Karpas-422 (cell line): ENCODE results near the gene TSG101. TPM values are rescaled to one million over a fixed set of nuclear protein-coding genes. Genes with fewer than 3 reads are reported as not detected.

Experiments
- DNase-seq: peaks from one replicate; pipeline ENCODE4 v3.0.0-alpha.2; 2015
- H2AFZ ChIP-seq: fragments of 200-600 bp; sonication (generic); 2 replicates; pipeline ENCODE4 v1.6.1; 2014; ENCODE audit warnings: antibody characterized with exemption, low read length, mixed read lengths
- H3K27ac ChIP-seq: fragments of 200-600 bp; sonication (generic); 2 replicates; pipeline ENCODE4 v1.5.1; 2014; ENCODE audit warnings: mild to moderate bottlenecking, low read length, moderate library complexity
- H3K27me3 ChIP-seq: fragments of 200-600 bp; sonication (generic); 2 replicates; pipeline ENCODE4 v1.6.1; 2014; ENCODE audit warnings: low read length, mixed read lengths
- H3K36me3 ChIP-seq: fragments of 200-600 bp; sonication (generic); 2 replicates; pipeline ENCODE4 v1.6.1; 2014; ENCODE audit warnings: low read length, mixed read lengths; ENCODE audit not compliant: insufficient read depth
- H3K4me1 ChIP-seq: fragments of 200-600 bp; sonication (generic); 2 replicates; pipeline ENCODE4 v1.6.1; 2014; ENCODE audit warnings: mild to moderate bottlenecking, low read length, mixed read lengths
- H3K4me2 ChIP-seq: fragments of 200-600 bp; sonication (generic); 2 replicates; pipeline ENCODE4 v1.6.1; 2014; ENCODE audit warnings: low read length, low read depth, mild to moderate bottlenecking; ENCODE audit not compliant: poor library complexity, severe bottlenecking
- H3K4me3 ChIP-seq: fragments of 200-600 bp; sonication (generic); 2 replicates; pipeline ENCODE4 v1.5.1; 2014; ENCODE audit warnings: mild to moderate bottlenecking, antibody characterized with exemption, low read length, mixed read lengths
- H3K79me2 ChIP-seq: fragments of 200-600 bp; sonication (generic); 2 replicates; pipeline ENCODE4 v1.6.1; 2014; ENCODE audit warnings: mild to moderate bottlenecking, low read length, mixed read lengths
- H3K9ac ChIP-seq: fragments of 200-600 bp; sonication (generic); 2 replicates; pipeline ENCODE4 v1.6.0; 2014; ENCODE audit warnings: low read length
- H3K9me2 ChIP-seq: fragments of 200-600 bp; sonication (generic), shearing (Covaris generic); replicated peaks from 2 replicates; pipeline ENCODE4 v1.6.0; 2014; ENCODE audit warnings: mild to moderate bottlenecking, low read length, moderate library complexity; ENCODE audit not compliant: insufficient read depth
- H3K9me3 ChIP-seq: fragments of 300-700, 200-600 bp; sonication (generic); 2 replicates; pipeline ENCODE4 v1.6.1; 2014; ENCODE audit warnings: low read length, mixed read lengths
- H4K20me1 ChIP-seq: fragments of 200-600 bp; sonication (generic); 2 replicates; pipeline ENCODE4 v1.6.1; 2014; ENCODE audit warnings: mild to moderate bottlenecking, antibody characterized with exemption, low read length, low read depth; ENCODE audit not compliant: insufficient read depth
- total RNA-seq: library from RNA; depleted of rRNA; stranded (reverse); fragments of >200 nt; shearing (Covaris generic); gene quantifications from 2 replicates; pipeline ENCODE4 v1.2.3, GENCODE V29; 2014; ENCODE audit warnings: low replicate concordance; rRNA removed

TSG101 gene
- total RNA-seq, 1 experiment from 2014 or later = 105 TPM

GRCh38 chr11:18449251-18449650 lies 77.5 kb downstream of the TSG101 start:
- Histone ChIP-seq H3K9me3 (no peaks in the 10 kb centered on the region), H4K20me1 (no peaks in the 10 kb centered on the region), H3K9ac (no peak overlapping the region), H3K27ac (no peak overlapping the region), H3K36me3 (no peaks in the 10 kb centered on the region), H3K4me1 (peaks cover 8% of the 10 kb centered on the region), H3K4me3 (no peak overlapping the region), H3K79me2 (no peaks in the 10 kb centered on the region), H3K9me2 (no peaks in the 10 kb centered on the region), H2AFZ (no peak overlapping the region), H3K27me3 (no peaks in the 10 kb centered on the region), H3K4me2 (no peak overlapping the region)
- DNase-seq = no peak

- H3K27me3 ChIP-seq = no peaks in the 10 kb centered on the region
- H3K9me3 ChIP-seq = no peaks in the 10 kb centered on the region
- no peak overlapping the region for H3K4me2 ChIP-seq
- H3K9ac ChIP-seq = no peak overlapping the region
- H3K4me3 ChIP-seq = no peak overlapping the region
- H3K27ac ChIP-seq = no peak overlapping the region
- no peaks in the 10 kb centered on the region for H3K79me2 ChIP-seq
- no peak for DNase-seq
- H3K4me1 ChIP-seq = peaks cover 5% of the 10 kb centered on the region
- H3K36me3 ChIP-seq = no peaks in the 10 kb centered on the region
- H4K20me1 ChIP-seq = no peaks in the 10 kb centered on the region
- no peaks in the 10 kb centered on the region for H3K9me2 ChIP-seq
- H2AFZ ChIP-seq = no peak overlapping the region
Observed at GRCh38 chr11:18438691-18439090, 88.1 kb downstream of the TSG101 start.

Other genes starting within 250 kb of the TSG101 start
- 31.2 and 44.2 TPM in 2 replicates for gene HPS5, start 204.8 kb downstream of the TSG101 start, total RNA-seq
- 46.3 and 81.5 TPM in 2 replicates for gene GTF2H1, start 204.4 kb downstream of the TSG101 start, total RNA-seq
- gene LDHA, start 132.4 kb downstream of the TSG101 start, total RNA-seq = 586 and 711 TPM in 2 replicates
- gene LDHC, start 114.6 kb downstream of the TSG101 start, total RNA-seq = not detected in 2 replicates
- gene LDHAL6A, start 71.1 kb downstream of the TSG101 start, total RNA-seq = not detected in 2 replicates
- gene UEVLD, start 61.8 kb upstream of the TSG101 start, total RNA-seq = 10.4 and 14.8 TPM in 2 replicates
- 1.2 TPM in 1 of 2 replicates, not detected in the other for gene MISFA, start 72.8 kb upstream of the TSG101 start, total RNA-seq
- 11.1 TPM in 2 replicates for gene SPTY2D1, start 107.4 kb upstream of the TSG101 start, total RNA-seq
- 0.14 and 0.45 TPM in 2 replicates for gene TMEM86A, start 171.8 kb upstream of the TSG101 start, total RNA-seq
- not detected in 2 replicates for gene IGSF22, start 199.2 kb upstream of the TSG101 start, total RNA-seq